ENCODE measurements around the gene GRAMD2A. TPM values are rescaled to one million over a fixed set of nuclear protein-coding genes. Genes with fewer than 3 reads are reported as not detected.
A peak's percentile ranks its signal among the peaks of the same experiment; 100 is the strongest.

Gene GRAMD2A
- total and polyA plus RNA-seq, 2 donors (not counting 3 experiments of a cell fraction or from before 2014, with no cell fraction given): 0.08 to 0.29 TPM

DNA sequence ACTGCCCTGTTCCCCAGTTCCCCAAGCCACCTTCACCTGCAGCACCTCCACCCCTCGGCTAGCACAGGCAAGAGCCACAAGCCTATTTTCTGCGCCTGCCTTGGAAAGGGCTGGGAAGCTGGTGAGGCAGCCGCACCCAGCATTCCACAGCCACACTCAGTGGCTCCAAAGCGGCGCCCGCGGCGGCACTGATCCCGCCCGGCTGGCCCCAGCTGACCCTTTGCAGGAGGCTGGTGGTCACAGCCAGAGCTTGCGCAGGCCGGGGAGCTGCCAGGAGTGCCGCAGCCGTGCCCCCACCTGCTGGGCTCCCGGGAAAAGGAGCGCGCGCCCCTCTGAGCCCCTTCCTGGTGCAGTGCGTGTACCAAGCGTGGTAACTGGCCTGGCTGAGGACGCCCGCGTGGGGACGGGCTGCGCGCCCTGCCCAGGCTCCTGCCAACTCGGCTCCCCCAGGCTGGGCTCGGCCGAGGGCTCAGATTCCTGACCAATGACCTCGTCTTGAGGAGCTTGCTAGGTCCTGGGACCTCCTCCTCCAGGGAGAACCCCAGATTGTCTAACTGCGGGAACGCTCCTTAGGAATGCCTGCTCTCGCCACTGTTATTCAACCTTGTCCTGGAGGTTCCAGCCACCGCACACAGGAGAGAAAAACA lies 13.3 kb downstream of the GRAMD2A start:
- CTCF ChIA-PET: no interaction called here
- BruUV-seq (replicated peaks): no TSS peak
- H3K9me3 ChIP-seq (replicated peaks; ENCODE audit: control insufficient read depth, insufficient read depth, low read length): no peaks in the 10 kb centered on the region
- DNase-seq (ENCODE audit: low read depth, low spot score): no peak
- H3K9me1 ChIP-seq (replicated peaks; ENCODE audit: control insufficient read depth, extremely low read depth, insufficient read depth, low read length): no peaks in the 10 kb centered on the region
- no peaks in the 10 kb centered on the region for H3K36me3 ChIP-seq (ENCODE audit: control insufficient read depth in 2 of 2, extremely low read depth in 1 of 2, insufficient read depth in 2 of 2, low read length in 2 of 2)
- H3K27ac ChIP-seq (ENCODE audit: insufficient read depth, low read depth, low read length): no peak overlapping the region
- no peak overlapping the region for H3K4me3 ChIP-seq (replicated peaks in 1 of 3; ENCODE audit: insufficient read depth in 1 of 3, low read depth in 1 of 3, low read length in 3 of 3)
- H3K4me1 ChIP-seq (ENCODE audit: control insufficient read depth, extremely low read depth, insufficient read depth, low read length): no peaks in the 10 kb centered on the region
- H3K4me2 ChIP-seq (ENCODE audit: insufficient read depth, low read length): no peak overlapping the region
- no peaks in the 10 kb centered on the region for H4K20me1 ChIP-seq (replicated peaks; ENCODE audit: control insufficient read depth, extremely low read depth, insufficient read depth, low read length)
- TF ChIP-seq EZH2 (IDR thresholded peaks at IDR 0.05; ENCODE audit: borderline replicate concordance, low read depth, low read length, severe bottlenecking) (peak; percentile 63), POLR2AphosphoS5 (IDR thresholded peaks at IDR 0.05; ENCODE audit: insufficient read depth, low read depth, low read length) (no peak)
- dilution Hi-C loops (cut with MboI; ENCODE audit: extremely low pct_ligation_motif_present, low sequenced_read_pairs): no loop called here
- H3K79me2 ChIP-seq (ENCODE audit: control insufficient read depth, insufficient read depth, low read length): no peaks in the 10 kb centered on the region
- intact Hi-C loops (cut with micrococcal nuclease): no loop called here
- no peak overlapping the region for H3K9ac ChIP-seq (replicated peaks; ENCODE audit: extremely low read depth, insufficient read depth, low read length)
- FAIRE-seq: no peak
- no peak overlapping the region for H2AFZ ChIP-seq (ENCODE audit: low read depth, low read length)
- POLR2A ChIA-PET: no interaction called here
- peaks cover 18 to 27% of the 10 kb centered on the region in 2 experiments for H3K27me3 ChIP-seq (ENCODE audit: control insufficient read depth in 2 of 2, insufficient read depth in 2 of 2, low read length in 2 of 2)

DNA sequence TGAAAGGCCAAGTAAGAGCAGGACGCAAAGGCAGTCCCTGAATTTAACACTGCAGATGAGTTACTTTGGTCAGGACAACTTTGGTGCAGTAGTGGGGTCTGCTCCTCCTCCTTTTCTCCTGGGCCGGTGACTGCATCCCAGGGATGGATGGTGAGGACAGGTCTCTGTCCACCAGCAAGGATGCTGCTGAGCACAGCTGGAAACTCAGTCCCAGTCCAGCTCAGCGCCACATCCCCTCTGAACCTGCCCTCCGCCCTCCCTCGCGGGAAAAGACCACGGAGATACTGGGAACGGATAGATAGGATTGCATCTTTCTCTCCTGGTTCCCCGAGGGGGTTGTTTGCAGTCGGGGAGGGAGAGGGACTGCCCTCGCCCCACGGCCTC lies 13.8 kb downstream of the GRAMD2A start:
- dilution Hi-C loops (cut with MboI; ENCODE audit: extremely low pct_ligation_motif_present, low sequenced_read_pairs) (no loop called here), intact Hi-C loops (cut with micrococcal nuclease) (no loop called here)
- Histone ChIP-seq H4K20me1 (replicated peaks; ENCODE audit: control insufficient read depth, extremely low read depth, insufficient read depth, low read length) (no peaks in the 10 kb centered on the region), H3K4me2 (ENCODE audit: insufficient read depth, low read length) (no peak overlapping the region), H3K9me1 (replicated peaks; ENCODE audit: control insufficient read depth, extremely low read depth, insufficient read depth, low read length) (no peaks in the 10 kb centered on the region), H3K27me3 (ENCODE audit: control insufficient read depth in 2 of 2, insufficient read depth in 2 of 2, low read length in 2 of 2) (peaks cover 18 to 27% of the 10 kb centered on the region in 2 experiments), H2AFZ (ENCODE audit: low read depth, low read length) (no peak overlapping the region), H3K27ac (ENCODE audit: insufficient read depth, low read depth, low read length) (no peak overlapping the region), H3K9me3 (replicated peaks; ENCODE audit: control insufficient read depth, insufficient read depth, low read length) (no peaks in the 10 kb centered on the region), H3K79me2 (ENCODE audit: control insufficient read depth, insufficient read depth, low read length) (no peaks in the 10 kb centered on the region), H3K4me1 (ENCODE audit: control insufficient read depth, extremely low read depth, insufficient read depth, low read length) (no peaks in the 10 kb centered on the region), H3K4me3 (replicated peaks in 1 of 3; ENCODE audit: insufficient read depth in 1 of 3, low read depth in 1 of 3, low read length in 3 of 3) (no peak overlapping the region), H3K9ac (replicated peaks; ENCODE audit: extremely low read depth, insufficient read depth, low read length) (no peak overlapping the region), H3K36me3 (ENCODE audit: control insufficient read depth in 2 of 2, extremely low read depth in 1 of 2, insufficient read depth in 2 of 2, low read length in 2 of 2) (no peaks in the 10 kb centered on the region)
- POLR2A ChIA-PET: no interaction called here
- CTCF ChIA-PET: no interaction called here
- no TSS peak for BruUV-seq (replicated peaks)
- DNase-seq (ENCODE audit: low read depth, low spot score): no peak
- no peak for FAIRE-seq
- TF ChIP-seq FOS (IDR thresholded peaks at IDR 0.05; ENCODE audit: borderline replicate concordance, insufficient read depth, low read length): no peak
- TF ChIP-seq, protein P1, sequence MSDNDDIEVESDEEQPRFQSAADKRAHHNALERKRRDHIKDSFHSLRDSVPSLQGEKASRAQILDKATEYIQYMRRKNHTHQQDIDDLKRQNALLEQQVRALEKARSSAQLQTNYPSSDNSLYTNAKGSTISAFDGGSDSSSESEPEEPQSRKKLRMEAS (IDR thresholded peaks at IDR 0.05; ENCODE audit: insufficient read depth, insufficient read length): no peak
- no peak for TF ChIP-seq EZH2 (IDR thresholded peaks at IDR 0.05; ENCODE audit: borderline replicate concordance, low read depth, low read length, severe bottlenecking)
- TF ChIP-seq JUN (IDR thresholded peaks at IDR 0.05; ENCODE audit: borderline replicate concordance, insufficient read depth, insufficient read length, low read depth): no peak
- TF ChIP-seq POLR2A (IDR thresholded peaks at IDR 0.05; ENCODE audit: low read depth, low read length): no peak
- TF ChIP-seq, protein P2, sequence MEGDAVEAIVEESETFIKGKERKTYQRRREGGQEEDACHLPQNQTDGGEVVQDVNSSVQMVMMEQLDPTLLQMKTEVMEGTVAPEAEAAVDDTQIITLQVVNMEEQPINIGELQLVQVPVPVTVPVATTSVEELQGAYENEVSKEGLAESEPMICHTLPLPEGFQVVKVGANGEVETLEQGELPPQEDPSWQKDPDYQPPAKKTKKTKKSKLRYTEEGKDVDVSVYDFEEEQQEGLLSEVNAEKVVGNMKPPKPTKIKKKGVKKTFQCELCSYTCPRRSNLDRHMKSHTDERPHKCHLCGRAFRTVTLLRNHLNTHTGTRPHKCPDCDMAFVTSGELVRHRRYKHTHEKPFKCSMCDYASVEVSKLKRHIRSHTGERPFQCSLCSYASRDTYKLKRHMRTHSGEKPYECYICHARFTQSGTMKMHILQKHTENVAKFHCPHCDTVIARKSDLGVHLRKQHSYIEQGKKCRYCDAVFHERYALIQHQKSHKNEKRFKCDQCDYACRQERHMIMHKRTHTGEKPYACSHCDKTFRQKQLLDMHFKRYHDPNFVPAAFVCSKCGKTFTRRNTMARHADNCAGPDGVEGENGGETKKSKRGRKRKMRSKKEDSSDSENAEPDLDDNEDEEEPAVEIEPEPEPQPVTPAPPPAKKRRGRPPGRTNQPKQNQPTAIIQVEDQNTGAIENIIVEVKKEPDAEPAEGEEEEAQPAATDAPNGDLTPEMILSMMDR (IDR thresholded peaks at IDR 0.05; ENCODE audit: extremely low read depth in 1 of 2, insufficient read depth in 1 of 2, low read depth in 1 of 2, low read length in 2 of 2): no peak
- TF ChIP-seq MYC (IDR thresholded peaks at IDR 0.05; ENCODE audit: low read depth, low read length): no peak
- TF ChIP-seq POLR2AphosphoS5 (IDR thresholded peaks at IDR 0.05; ENCODE audit: insufficient read depth, low read depth, low read length): no peak
- no peak for TF ChIP-seq GATA2 (IDR thresholded peaks at IDR 0.05; ENCODE audit: insufficient read depth, insufficient read length, low read depth, low read length)

Data from endothelial cell of umbilical vein (primary cell).